WTC11 (cell line): ENCODE results near the gene CACNA1E.

Source experiments
- ATF1 ChIP-seq: sonication (generic); formaldehyde crosslinking; IDR thresholded peaks from 2 replicates; pipeline ENCODE4 v1.8.1; 2023; ENCODE audit warnings: mild to moderate bottlenecking, moderate library complexity, missing genetic modification reagents
- CREB1 ChIP-seq: sonication (generic); formaldehyde crosslinking; IDR thresholded peaks from 2 replicates; pipeline ENCODE4 v1.8.0; 2023; ENCODE audit warnings: mild to moderate bottlenecking, missing genetic modification reagents
- E2F4 ChIP-seq: sonication (generic); formaldehyde crosslinking; IDR thresholded peaks from 2 replicates; pipeline ENCODE4 v1.8.1; 2022; ENCODE audit warnings: low read depth, mild to moderate bottlenecking, moderate library complexity, missing genetic modification reagents, borderline replicate concordance
- FOXJ3 ChIP-seq: sonication (generic); formaldehyde crosslinking; IDR thresholded peaks from 2 replicates; pipeline ENCODE4 v1.9.0; 2021; ENCODE audit warnings: missing genetic modification reagents, mild to moderate bottlenecking, borderline replicate concordance
- GABPB1 ChIP-seq: sonication (generic); formaldehyde crosslinking; IDR thresholded peaks from 2 replicates; pipeline ENCODE4 v1.8.1; 2023; ENCODE audit warnings: mild to moderate bottlenecking, missing genetic modification reagents
- NFYB ChIP-seq: sonication (generic); formaldehyde crosslinking; conservative IDR thresholded peaks from 2 replicates; pipeline ENCODE4 v1.8.0; 2022; ENCODE audit warnings: low read depth, missing genetic modification reagents
- PRDM15 ChIP-seq: sonication (generic); formaldehyde crosslinking; IDR thresholded peaks from 2 replicates; pipeline ENCODE4 v1.8.0; 2022; ENCODE audit warnings: missing genetic modification reagents
- ZNF281 ChIP-seq: sonication (generic); formaldehyde crosslinking; IDR thresholded peaks from 2 replicates; pipeline ENCODE4 v1.8.0; 2023; ENCODE audit warnings: mild to moderate bottlenecking, missing genetic modification reagents
- TF ChIP-seq, protein P1 (sequence below): sonication (generic); formaldehyde crosslinking; conservative IDR thresholded peaks from 2 replicates; pipeline ENCODE4 v1.8.1; 2022; ENCODE audit warnings: mild to moderate bottlenecking, missing genetic modification reagents
- TF ChIP-seq, protein P2 (sequence below): fragments of 200-600 bp; IDR thresholded peaks from 2 replicates; pipeline ENCODE4 v1.8.0; 2022; ENCODE audit warnings: antibody characterized with exemption

GRCh38 chr1:181556631-181557030, 73.3 kb downstream of the CACNA1E start:
- TF ChIP-seq FOXJ3 (CRISPR knock-in tag): no peak
- no peak for TF ChIP-seq ATF1 (CRISPR knock-in tag)
- TF ChIP-seq PRDM15 (CRISPR knock-in tag): no peak
- TF ChIP-seq CREB1: no peak
- TF ChIP-seq GABPB1 (CRISPR knock-in tag): no peak
- TF ChIP-seq, protein P1, sequence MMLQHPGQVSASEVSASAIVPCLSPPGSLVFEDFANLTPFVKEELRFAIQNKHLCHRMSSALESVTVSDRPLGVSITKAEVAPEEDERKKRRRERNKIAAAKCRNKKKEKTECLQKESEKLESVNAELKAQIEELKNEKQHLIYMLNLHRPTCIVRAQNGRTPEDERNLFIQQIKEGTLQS (CRISPR knock-in tag): no peak
- TF ChIP-seq, protein P2, sequence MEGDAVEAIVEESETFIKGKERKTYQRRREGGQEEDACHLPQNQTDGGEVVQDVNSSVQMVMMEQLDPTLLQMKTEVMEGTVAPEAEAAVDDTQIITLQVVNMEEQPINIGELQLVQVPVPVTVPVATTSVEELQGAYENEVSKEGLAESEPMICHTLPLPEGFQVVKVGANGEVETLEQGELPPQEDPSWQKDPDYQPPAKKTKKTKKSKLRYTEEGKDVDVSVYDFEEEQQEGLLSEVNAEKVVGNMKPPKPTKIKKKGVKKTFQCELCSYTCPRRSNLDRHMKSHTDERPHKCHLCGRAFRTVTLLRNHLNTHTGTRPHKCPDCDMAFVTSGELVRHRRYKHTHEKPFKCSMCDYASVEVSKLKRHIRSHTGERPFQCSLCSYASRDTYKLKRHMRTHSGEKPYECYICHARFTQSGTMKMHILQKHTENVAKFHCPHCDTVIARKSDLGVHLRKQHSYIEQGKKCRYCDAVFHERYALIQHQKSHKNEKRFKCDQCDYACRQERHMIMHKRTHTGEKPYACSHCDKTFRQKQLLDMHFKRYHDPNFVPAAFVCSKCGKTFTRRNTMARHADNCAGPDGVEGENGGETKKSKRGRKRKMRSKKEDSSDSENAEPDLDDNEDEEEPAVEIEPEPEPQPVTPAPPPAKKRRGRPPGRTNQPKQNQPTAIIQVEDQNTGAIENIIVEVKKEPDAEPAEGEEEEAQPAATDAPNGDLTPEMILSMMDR: no peak
- TF ChIP-seq E2F4 (CRISPR knock-in tag): no peak
- no peak for TF ChIP-seq NFYB (CRISPR knock-in tag)
- no peak for TF ChIP-seq ZNF281 (CRISPR knock-in tag)
